Myocyte (in vitro differentiated cells): ENCODE measurements around the gene CADPS. TPM values are rescaled to one million over a fixed set of nuclear protein-coding genes. Genes with fewer than 3 reads are reported as not detected.

ENCODE experiments used
- DNase-seq: peaks from one replicate; pipeline ENCODE4 v3.0.0-alpha.2; 2012; ENCODE audit warnings: low read depth
- total RNA-seq: library from RNA; depleted of rRNA; stranded (reverse); fragments of >200 nt; gene quantifications from 2 replicates; pipeline ENCODE4 v1.2.3, GENCODE V29; 2014

The CADPS gene
- total RNA-seq, 1 donor from 2014 or later, result not detected

DNA sequence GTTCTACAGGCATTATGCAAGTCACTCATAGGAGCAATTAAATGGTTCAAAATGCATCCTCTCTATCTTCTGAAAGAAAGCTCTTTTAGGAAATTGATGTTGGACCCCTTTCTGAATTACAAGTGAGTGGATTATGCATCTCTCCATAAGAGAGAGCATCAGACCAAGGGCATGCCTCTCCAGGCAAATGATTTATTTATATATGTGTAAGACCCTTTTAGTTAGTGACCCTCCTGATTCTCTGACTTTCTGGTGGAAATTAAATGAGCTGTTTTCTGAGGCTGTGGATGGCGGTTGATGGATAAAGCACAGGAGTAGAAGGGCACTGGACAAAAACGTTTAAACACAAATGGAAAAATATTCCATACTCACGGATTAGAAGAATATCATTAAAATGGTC, 62.6 kb downstream of the CADPS start:
- no peak for DNase-seq

DNA sequence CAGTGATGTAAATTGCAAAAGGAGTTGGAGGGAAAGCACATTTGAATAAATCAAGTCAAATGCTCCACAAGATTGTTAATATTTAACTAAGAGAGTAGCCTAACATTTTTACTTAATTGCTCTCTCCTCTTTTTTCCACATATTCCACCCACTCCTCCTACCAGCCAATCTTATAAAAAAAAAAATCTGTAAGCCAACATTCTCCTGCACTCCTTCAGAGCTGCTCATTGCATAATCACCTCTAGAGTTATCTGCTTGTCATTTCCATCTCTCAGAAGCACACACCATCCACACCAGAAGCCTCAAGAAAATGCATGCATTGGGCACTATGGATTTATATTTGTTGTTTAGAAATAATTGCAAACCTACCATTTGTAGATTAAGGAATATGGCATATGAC, 64.1 kb downstream of the CADPS start:
- DNase-seq, result no peak

DNA sequence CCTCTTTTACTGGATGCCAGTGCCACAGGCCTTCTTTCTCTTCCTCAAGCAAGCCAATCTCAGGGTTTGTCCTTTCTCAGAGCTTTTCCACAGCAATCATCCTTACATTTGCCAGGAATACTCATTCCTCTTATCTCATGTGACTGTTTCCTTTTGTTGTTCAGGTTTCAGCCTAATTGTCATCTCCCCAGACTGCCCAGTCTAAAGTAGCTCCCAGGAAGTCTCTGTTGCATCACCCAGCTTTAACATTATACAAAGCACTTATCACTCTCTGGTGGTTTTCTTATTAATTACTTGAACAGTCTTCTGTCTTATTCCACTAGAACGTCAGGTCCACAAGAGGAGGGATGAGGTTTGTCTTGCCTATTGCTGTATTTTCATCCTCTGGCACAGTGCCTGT, 65.8 kb downstream of the CADPS start:
- DNase-seq, result no peak

DNA sequence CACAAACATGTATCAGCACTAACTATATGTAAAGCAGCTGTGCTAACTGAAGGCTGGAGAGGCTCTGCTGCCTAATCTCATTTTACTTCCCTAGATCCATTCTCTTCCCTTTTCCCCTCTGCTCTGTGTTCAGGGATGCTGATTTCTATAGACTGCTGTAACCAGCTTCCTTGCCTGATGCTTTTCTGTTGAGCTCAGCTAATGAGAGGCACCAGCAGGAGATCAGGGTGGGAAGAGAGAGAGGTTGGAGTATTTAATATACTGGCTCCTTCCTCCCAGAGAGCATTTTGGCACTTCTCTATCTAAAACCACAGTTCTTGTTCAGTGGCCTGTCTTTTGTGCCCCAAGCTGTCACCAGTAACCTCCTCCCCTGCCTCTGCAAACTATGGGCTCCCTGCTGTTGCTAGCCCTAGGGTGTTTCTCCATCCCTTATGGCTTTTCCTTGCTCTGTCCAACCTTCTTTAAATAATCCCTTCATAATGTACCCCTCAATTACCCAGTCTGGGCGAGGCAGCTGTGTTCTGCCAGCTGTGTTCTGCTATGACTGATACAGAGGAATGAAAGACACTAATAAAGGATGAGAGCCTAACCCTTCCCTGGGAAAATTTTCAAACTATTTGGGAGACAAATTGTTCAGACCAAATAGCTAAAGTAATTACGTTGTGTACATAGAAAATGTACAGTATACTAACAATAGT, 69.5 kb downstream of the CADPS start:
- no peak for DNase-seq

DNA sequence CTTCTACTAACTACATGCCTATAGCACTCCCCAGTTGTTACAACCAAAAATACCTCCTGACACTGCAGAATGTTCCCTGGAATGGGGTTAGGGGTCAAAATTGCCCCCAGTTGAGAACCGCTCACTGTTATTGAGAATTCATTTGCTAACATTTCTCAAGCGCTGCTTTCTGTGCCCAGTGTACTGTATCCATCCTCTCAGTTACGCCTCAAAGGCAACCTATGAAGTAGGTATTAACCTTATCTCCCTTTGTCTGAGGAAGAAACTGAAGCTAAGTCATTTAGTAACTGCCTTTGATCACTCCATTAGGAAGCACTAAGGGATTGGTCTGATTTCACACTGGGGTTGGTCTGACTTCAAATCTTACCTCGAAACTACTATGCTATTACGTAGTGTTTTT, 70.1 kb downstream of the CADPS start:
- no peak for DNase-seq

DNA sequence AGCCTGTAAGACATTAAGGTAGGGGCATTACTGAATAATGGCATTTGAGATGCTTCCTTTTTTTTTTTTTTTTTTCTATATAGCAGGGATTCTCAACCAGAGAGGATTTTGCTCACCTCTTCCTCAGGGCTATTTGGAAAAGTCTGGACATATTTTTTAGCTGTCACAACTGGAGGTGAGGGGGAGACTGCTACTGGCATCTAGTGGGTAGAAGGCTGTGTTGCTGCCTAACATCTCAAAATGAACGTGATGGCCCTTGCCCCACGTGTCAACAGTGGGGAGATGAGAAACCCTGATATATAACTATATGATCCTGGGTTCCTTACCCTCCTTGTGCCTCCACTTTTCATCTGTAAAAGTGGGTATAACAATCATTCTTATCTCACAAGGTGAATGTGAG, 71.9 kb downstream of the CADPS start:
- DNase-seq, result no peak

DNA sequence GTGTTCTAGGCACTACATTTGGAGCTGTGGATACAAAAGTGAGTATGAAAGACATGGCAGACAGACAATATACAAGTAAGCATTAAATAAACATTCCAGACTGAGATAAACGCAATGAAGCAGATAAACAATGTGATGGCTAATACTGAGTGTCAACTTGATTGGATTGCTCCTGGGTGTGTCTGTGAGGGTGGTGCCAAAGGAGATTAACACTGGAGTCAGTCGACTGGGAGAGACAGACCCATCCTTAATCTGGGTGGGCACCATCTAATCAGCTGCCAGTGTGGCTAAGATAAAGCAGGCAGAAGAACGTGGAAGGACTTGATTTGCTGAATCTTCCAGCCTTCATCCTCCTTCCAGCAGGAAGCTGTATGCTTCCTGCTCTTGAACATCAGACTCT, 77.2 kb downstream of the CADPS start:
- no peak for DNase-seq

DNA sequence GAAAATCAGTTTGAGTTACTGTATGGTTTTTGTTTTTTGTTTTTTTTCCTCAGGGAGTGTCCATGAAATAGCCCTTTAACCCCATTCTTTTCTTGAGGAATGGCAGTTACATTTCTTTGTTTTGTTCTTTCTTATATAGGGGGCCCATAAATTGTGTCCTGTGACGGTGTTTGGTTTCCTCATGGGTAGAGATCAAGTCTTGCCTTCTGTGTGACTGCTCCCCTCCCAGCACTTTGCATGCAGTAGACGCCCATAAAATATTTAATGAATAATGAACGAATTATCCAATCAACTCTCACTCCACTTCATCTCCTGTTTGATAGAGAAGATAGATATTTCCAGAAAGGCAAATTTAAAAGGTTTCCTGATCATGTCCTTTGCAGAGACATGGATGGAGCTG, 78.1 kb downstream of the CADPS start:
- DNase-seq, result no peak

DNA sequence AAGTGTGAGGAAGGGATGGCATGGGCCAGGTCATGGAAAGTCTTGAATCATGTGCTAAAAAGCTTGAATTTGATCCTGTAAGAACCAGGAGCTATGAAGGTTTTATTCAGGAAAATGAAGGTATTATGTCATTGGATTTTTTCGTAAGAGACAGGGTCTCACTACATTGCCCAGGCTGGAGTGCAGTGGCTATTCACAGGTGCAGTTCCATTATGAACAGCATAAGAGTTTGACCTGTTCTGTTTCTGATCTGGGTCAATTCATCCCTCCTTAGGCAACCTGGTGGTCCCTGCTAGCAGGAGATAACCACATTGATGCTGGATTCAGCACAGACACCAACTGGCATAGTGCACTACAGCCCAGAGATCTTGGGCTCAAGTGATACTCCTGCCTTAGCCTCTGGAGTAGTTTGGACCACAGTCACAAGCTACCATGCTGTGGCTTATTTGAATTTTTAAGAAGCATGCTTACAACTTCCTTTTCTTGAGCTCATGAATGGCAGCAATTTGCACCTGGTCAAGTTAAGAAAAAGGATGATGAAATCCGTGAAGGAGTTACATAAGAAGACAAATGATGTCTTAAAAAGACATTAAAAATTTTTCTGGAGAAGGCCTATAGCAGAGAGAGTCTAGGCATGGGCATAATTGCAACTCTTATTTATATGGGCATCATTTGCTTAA, 79.1 kb downstream of the CADPS start:
- DNase-seq, result no peak

DNA sequence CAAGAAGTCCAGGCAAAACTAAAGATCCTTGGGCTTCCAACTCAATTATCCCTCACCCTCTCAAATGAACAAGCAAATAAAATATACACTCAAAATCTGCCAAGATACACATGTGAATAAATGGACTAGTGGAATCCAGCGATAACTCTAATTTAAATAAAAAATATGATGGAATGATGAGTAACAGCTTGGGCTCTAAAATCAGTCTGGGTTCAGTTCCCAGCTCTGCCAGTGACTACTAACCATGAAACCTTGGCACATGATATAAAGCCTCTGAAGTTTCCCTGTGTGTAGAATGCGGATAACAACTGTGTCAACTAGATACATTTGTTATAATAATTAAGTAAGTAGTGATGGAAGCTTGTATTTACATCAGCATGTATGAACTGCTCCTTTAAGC, 81.3 kb downstream of the CADPS start:
- no peak for DNase-seq

DNA sequence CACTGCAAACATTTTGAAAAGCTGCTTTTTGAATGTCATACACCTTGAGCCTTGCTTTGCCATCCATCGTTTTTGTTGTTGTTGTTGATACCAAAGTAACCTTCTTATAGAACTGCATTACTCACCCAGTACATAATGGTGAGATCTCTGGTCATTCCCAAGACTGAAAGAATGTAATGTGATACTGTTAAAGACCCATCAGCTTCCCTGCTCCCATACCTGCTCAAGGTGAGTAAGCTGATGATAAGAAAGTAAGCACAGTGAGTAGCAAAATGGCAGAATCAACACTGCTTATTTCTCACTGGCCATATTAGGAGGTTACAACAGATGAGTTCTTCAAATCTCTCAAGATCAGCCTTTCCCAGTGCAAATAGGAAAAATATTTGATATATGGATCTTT, 89.8 kb downstream of the CADPS start:
- no peak for DNase-seq

DNA sequence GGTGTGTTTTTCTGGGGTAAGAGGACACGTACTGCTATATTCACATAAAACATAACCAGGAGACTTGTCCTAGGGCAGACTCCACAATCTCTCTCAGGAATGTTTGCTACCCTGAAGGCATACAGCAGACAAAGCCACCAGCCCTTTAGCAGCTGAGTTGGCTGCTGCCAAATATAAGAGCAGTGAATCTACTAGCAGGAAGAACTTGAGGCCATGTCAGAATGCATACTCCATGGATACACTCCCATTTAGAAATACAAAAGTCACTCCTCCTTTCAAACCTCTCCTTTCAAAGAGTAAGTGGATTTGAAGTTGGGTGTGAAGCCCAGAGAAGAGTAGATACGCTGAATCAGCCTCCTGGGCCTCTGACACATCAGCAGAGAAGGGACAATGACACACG, 94.1 kb downstream of the CADPS start:
- no peak for DNase-seq

DNA sequence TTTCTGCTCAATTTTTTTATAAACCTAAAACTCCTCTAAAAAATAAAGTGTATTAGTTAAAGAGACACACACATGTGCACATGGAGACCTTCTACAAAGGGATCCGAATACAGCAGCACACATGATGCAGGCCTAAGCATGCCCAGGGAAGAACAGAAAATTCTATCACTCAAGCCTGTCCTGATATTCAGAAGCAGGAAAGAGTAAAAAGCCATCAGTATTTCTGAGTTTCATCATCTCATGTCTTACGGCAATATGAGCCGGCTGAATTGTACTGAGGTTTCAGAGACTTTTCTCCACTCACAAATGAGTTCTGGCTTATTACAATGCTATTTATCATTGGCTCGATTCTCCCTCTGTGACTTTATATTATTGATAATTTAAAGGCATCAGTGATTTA, 97.5 kb downstream of the CADPS start:
- DNase-seq, result no peak

DNA sequence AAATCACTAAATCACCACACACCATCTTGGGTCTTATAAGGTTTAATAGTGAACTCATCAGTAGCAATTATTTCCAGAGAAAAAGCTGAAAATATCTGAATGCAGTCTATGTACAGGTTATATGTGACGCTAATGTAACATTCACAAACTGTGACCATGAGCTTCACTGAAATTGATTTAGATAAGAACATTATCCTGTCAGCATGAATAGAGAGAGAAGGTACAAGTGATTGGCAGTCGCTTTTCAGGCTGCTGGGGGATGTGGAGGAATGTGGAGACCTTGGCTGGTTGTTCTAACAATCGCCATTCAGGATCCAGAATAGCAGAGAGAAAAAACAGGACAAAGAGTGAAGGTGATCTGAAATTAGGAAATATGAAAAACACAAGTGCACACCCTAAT, 98.1 kb downstream of the CADPS start:
- no peak for DNase-seq

DNA sequence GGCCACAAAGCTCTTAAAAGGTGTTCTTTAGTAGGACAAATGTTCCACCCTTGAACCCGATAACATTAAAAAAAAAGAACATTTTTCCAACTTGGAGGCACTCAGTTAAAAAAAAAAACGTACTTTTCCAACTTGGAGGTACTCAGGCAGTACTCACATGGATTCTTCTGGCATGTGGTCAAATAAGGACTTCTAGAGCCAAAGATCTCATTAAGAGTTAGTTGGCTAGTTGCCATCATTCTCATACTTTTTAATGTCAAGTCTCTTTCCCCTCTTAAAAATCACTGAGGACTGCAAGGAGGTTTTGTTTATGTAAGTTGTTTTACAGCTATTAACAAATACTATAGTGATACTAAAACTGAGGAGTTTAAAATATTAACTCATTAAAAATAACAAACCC, 101.0 kb downstream of the CADPS start:
- no peak for DNase-seq

DNA sequence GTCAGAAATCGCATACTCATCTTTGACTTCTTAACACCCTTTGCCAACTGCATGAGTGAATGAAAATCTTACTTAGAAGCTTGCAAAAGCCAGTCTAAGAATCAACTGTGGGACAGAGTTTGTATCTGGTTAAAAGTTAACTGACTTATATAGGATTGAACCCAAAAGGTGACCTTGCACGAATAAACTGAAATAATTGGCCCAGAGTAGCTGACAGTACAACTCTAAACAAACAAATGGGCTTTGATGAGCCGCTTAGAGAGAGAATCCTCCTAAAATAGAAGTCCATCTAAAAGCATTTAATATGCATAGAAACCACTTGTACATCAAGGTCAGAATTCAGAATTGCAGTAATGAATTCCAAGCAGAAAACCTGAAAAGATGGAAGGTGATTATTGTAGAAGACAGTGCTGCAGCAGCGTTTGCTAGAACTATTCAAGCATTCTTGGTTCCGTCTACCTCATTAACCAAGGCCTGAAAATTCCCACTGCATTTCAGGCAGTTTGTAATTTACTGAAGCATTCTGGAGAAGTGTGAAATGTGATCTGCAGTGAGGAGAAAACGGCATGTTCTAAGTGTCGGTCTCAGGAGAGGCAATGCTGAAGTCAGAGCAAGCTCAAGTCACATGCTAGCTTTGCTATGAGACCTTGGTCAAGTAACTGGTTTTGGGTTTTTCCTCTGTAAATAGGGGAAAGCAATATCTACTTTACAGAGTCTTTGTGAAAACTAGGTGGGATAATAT, 103.7 kb downstream of the CADPS start:
- DNase-seq, result no peak

DNA sequence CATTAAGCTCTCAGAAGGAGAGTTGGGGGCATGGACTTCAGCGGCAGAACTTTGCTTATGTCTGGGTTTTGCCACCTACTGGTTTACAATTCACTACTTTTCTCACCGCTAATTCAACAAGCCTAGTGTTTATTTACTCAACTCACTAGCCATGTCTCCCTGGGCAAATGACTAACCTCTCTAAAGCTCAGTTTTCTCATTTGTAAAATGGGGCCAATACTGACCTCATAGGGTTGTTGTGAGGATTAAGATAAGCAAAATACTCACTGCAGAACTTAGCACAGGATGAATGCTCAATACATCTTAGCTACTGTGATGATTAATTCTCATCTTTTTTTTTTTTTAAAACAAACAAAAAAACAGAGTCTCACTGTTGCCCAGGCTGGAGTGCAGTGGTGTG, 106.3 kb downstream of the CADPS start:
- no peak for DNase-seq

DNA sequence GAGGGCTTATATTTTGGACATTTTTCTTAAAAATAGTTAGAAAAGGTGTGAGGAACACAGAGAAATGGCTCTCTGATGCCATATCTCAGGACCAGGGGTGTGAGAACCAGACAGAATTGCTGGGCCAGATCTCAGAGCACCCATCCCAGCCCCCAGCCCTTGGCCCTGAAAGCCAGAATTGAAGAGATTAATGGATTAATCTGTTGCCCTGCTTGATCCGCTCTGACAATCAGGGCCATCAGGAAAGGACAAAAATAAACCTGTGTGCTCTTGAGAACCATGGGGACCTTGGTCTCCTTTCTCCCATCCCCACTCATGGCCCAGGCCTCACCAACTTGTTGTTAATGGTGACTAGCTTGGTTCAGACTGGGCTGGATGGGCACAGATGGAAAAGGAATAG, 113.5 kb downstream of the CADPS start:
- DNase-seq, result no peak

DNA sequence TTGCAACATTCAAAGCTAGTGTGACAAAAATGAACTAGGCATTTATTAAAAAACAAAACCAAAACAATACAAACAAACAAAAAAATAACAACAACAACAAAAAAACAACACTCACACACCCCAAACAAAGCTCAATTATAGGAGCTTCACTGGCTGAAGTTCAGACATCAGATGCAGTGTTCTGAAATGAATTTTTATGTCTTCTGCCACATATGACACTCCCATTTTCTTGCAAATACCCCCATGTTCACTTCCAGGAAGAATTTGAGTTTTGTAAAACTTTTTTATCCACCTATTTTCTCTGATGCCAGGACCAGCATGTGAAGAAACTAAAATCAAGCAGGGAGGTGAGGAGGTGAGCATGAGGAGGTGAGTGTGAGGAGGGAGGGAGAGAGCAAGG, 113.9 kb downstream of the CADPS start:
- DNase-seq, result no peak

DNA sequence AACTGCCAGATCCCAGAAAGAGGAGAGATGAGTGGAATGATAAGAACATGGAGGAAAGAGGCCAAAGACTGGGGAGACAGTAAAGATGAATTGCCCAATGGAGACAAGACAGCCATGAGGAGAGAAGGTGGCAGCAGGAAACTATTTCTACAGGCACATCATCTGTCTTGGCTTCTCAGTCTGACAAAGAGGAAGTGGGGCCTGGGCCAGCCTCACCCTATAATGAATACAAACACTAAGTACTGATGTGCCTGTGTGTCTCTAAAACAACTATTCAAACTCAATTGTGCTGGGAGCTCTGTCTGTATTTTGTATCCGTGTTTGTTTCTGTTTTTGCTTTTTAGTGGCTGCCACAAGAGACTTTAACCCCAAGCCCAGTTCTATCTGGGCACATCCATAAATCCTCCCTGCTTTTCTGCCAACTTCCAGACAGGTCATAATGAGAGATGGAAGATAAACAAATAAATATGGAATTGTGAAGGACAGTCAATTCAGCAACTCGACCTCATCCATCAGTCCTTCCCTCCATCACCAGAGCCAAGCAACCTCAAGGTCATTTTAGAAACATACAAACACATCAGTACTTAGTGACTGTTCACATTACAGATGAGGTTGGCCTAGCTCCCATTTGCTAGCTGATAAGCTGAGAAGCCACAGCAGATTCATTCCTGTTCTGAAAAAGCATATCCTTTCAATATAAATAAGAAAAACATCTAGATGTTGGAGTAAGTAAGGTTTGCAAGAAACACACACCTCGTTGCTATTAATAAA, 116.7 kb downstream of the CADPS start:
- DNase-seq, result no peak

DNA sequence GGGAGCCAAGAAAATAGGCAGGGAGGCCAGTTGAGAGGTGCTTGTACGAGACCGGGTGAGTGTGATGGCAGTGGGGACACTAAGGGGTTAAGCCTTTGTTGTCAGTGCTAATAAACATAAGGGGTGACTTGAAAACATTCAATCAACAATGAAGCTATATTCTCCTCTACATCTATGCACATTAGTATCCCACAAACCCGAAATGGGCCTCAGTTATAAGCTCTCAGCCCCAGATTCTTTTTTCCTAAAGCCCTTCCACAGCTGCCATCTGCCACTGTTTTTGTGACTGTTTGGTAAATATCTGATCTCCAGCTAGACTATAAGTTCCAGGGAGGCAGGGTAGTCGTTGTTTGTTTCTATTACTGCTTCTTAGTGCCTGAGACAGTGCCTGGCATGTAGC, 118.2 kb downstream of the CADPS start:
- DNase-seq, result no peak

DNA sequence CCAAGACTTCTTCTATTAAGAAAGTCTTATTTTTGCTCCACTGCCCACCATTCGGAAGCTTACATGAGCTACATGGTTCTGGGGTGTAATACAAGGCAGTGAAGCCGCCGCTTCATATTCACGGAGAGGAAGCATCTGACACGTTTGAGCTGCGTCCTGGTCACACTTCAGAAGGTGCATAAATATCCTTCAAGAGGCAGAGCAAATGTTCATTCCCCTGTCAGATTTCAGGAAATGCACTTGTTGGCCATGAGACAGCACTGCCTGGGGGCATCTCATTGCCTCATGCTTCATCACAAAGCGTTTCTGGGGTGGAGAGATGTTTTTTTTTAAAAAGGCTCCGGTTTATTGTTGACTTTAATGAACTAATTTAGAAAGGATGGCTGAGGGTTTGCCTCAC, 119.9 kb downstream of the CADPS start:
- no peak for DNase-seq
